KMS-11 (cell line): ENCODE results near the gene TREML2.

Source experiments
- H2AFZ ChIP-seq: fragments of 200-600 bp; sonication (generic); 2 replicates; pipeline ENCODE4 v1.6.1; 2016; ENCODE audit warnings: antibody characterized with exemption, mixed run types, low read depth
- H3K27ac ChIP-seq: fragments of 200-600 bp; sonication (generic); 2 replicates; pipeline ENCODE4 v1.6.1; 2016; ENCODE audit warnings: mild to moderate bottlenecking, mixed run types
- H3K27me3 ChIP-seq: fragments of 200-600 bp; sonication (generic); 2 replicates; pipeline ENCODE4 v1.6.1; 2017; ENCODE audit warnings: mild to moderate bottlenecking, low read depth, mixed run types, moderate library complexity; ENCODE audit not compliant: insufficient read depth
- H3K36me3 ChIP-seq: fragments of 200-600 bp; sonication (generic); 2 replicates; pipeline ENCODE4 v1.6.1; 2017; ENCODE audit warnings: mild to moderate bottlenecking, mixed run types; ENCODE audit not compliant: insufficient read depth
- H3K4me1 ChIP-seq: fragments of 200-600 bp; sonication (generic); 2 replicates; pipeline ENCODE4 v1.6.1; 2016; ENCODE audit warnings: mild to moderate bottlenecking, low read depth, mixed run types; ENCODE audit not compliant: poor library complexity, severe bottlenecking
- H3K4me2 ChIP-seq: fragments of 200-600 bp; sonication (generic); 2 replicates; pipeline ENCODE4 v1.7.0; 2016; ENCODE audit warnings: mild to moderate bottlenecking, mixed run types
- H3K4me3 ChIP-seq: fragments of 200-600 bp; sonication (generic); IDR thresholded peaks from 2 replicates; pipeline ENCODE4 v1.6.1; 2017; ENCODE audit warnings: low read depth, low read length, mixed read lengths; ENCODE audit not compliant: insufficient read depth
- H3K79me2 ChIP-seq: fragments of 200-600 bp; sonication (generic); 2 replicates; pipeline ENCODE4 v1.6.1; 2016; ENCODE audit warnings: low read depth, mixed run types; ENCODE audit not compliant: insufficient read depth
- H3K9ac ChIP-seq: fragments of 200-600 bp; sonication (generic); 2 replicates; pipeline ENCODE4 v1.6.1; 2016; ENCODE audit warnings: mild to moderate bottlenecking, mixed run types
- H4K20me1 ChIP-seq: fragments of 200-600 bp; sonication (generic); 2 replicates; pipeline ENCODE4 v1.6.1; 2016; ENCODE audit warnings: mild to moderate bottlenecking, mixed run types; ENCODE audit not compliant: insufficient read depth
- CTCF ChIP-seq: fragments of 200-600 bp; sonication (generic); conservative IDR thresholded peaks from 2 replicates; pipeline ENCODE4 v1.6.1; 2017; ENCODE audit warnings: low read depth, mild to moderate bottlenecking, antibody characterized with exemption, low read length, moderate library complexity, mixed read lengths

The TREML2 gene

GRCh38 chr6:41216616-41217015 lies 15.7 kb upstream of the TREML2 start:
- Histone ChIP-seq H3K4me1 (no peaks in the 10 kb centered on the region), H3K27ac (no peak overlapping the region), H3K79me2 (no peaks in the 10 kb centered on the region), H3K36me3 (no peaks in the 10 kb centered on the region), H3K27me3 (no peaks in the 10 kb centered on the region), H4K20me1 (no peaks in the 10 kb centered on the region), H2AFZ (no peak overlapping the region), H3K4me3 (no peak overlapping the region), H3K4me2 (no peak overlapping the region), H3K9ac (no peak overlapping the region)
- TF ChIP-seq CTCF: no peak

DNA sequence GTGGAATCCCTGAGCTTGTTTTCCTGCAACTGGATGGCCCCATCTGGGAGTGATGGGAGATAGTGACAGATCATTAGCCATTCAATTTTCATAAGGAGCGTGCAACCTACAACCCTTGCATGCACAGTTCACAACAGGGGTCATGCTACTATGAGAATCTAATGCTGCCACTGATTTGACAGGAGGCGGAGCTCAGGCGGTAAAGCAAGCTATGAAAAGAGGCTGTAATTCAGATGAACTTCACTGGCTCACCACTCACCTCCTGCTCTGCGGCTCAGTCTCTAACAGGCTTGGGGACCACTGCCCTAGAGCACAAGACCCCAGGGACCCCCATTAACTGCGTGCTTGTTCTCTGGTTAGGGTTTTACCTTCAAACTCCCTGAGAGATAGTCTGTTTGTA lies 14.8 kb upstream of the TREML2 start:
- Histone ChIP-seq H3K27ac (no peak overlapping the region), H3K9ac (no peak overlapping the region), H3K79me2 (no peaks in the 10 kb centered on the region), H3K4me2 (no peak overlapping the region), H3K4me3 (no peak overlapping the region), H3K36me3 (no peaks in the 10 kb centered on the region), H3K27me3 (no peaks in the 10 kb centered on the region), H4K20me1 (no peaks in the 10 kb centered on the region), H3K4me1 (no peaks in the 10 kb centered on the region), H2AFZ (no peak overlapping the region)
- TF ChIP-seq CTCF: no peak

- H3K27ac ChIP-seq: no peak overlapping the region
- no peaks in the 10 kb centered on the region for H3K79me2 ChIP-seq
- no peaks in the 10 kb centered on the region for H4K20me1 ChIP-seq
- H3K27me3 ChIP-seq: no peaks in the 10 kb centered on the region
- H3K36me3 ChIP-seq: no peaks in the 10 kb centered on the region
- H3K4me3 ChIP-seq: no peak overlapping the region
- H2AFZ ChIP-seq: no peak overlapping the region
- no peak overlapping the region for H3K9ac ChIP-seq
- TF ChIP-seq CTCF: no peak
- H3K4me1 ChIP-seq: no peaks in the 10 kb centered on the region
- H3K4me2 ChIP-seq: no peak overlapping the region
Observed at GRCh38 chr6:41214559-41215238, 13.8 kb upstream of the TREML2 start.

DNA sequence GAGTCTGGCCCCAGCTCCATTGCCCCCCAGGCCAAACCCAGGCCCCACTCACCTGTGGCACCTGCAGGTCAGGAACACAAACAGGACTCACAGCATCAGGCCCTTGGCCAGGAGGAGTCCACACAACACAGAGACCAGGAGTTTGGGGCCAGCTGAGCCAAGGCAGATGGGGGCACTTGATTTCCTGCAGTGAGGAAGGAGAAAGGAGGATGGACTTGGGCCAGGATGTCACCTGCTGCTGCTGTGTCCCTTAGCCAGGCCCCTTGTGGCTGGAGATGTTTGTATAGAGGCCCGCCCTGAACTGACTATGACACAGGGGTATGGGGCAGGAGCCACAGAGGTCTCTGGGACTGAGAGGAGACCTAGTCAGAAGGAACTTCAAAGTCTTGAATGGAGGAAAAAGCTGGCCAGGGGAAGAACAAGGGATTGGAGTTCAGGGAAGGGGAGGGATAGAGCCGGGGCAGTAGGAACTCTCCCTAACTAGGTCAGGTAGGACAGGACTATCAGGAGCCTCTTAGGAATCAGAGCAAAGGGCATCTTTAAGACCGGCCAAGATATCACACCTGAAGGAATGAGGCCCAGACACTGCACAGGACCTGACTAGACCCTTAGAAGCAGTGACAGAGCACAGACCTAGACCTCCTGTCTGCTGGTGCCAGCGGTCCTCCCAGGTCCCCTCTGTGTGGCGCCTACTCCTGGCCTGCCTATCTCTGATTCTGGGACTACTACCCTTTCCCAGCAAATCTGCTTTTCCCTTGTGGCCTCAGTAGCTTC lies 8.8 kb upstream of the TREML2 start:
- no peaks in the 10 kb centered on the region for H4K20me1 ChIP-seq
- no peaks in the 10 kb centered on the region for H3K79me2 ChIP-seq
- no peaks in the 10 kb centered on the region for H3K27me3 ChIP-seq
- no peak overlapping the region for H3K4me2 ChIP-seq
- no peak overlapping the region for H2AFZ ChIP-seq
- H3K4me3 ChIP-seq: no peak overlapping the region
- no peak overlapping the region for H3K9ac ChIP-seq
- peaks cover 5% of the 10 kb centered on the region for H3K4me1 ChIP-seq
- TF ChIP-seq CTCF: no peak
- H3K36me3 ChIP-seq: no peaks in the 10 kb centered on the region
- no peak overlapping the region for H3K27ac ChIP-seq
